GM12865 (cell line): ENCODE results near the gene CCDC185.

ENCODE experiments used
- DNase-seq: peaks from one replicate; pipeline ENCODE4 v3.0.0; 2010; ENCODE audit warnings: low read depth
- H3K4me3 ChIP-seq: 2 replicates; pipeline ENCODE4 v1.5.1; 2011; ENCODE audit warnings: mild to moderate bottlenecking, low read depth, low read length, control low read depth
- CTCF ChIP-seq: IDR thresholded peaks from 2 replicates; pipeline ENCODE4 v1.5.1; 2011; ENCODE audit warnings: low read length, control low read depth, low read depth, inconsistent platforms; ENCODE audit not compliant: insufficient read depth; ENCODE audit errors: missing control alignments

The CCDC185 gene

GRCh38 chr1:223393275-223394214 lies at the start of gene CCDC185:
Gene CCDC185, plus strand, starts transcription at chr1:223393415. Its CDS starts 61 bp downstream, at chr1:223393476.
- no peak for DNase-seq
- no peak for TF ChIP-seq CTCF
- H3K4me3 ChIP-seq = no peak within 1 kb of the TSS

GRCh38 chr1:223343692-223344091 lies 49.5 kb upstream of the CCDC185 start:
- H3K4me3 ChIP-seq = no peak overlapping the region
- TF ChIP-seq CTCF = no peak
- no peak for DNase-seq

GRCh38 chr1:223344491-223344890 lies 48.7 kb upstream of the CCDC185 start:
- H3K4me3 ChIP-seq = no peak overlapping the region
- no peak for DNase-seq
- no peak for TF ChIP-seq CTCF

- no peak for TF ChIP-seq CTCF
- DNase-seq = no peak
- no peak overlapping the region for H3K4me3 ChIP-seq
These were observed 47.5 kb upstream of the CCDC185 start for GRCh38 chr1:223345720-223346119.

GRCh38 chr1:223346311-223346710 lies 46.9 kb upstream of the CCDC185 start:
- no peak for DNase-seq
- H3K4me3 ChIP-seq = no peak overlapping the region
- TF ChIP-seq CTCF = no peak

GRCh38 chr1:223347583-223347982 lies 45.6 kb upstream of the CCDC185 start:
- DNase-seq = no peak
- H3K4me3 ChIP-seq = no peak overlapping the region
- no peak for TF ChIP-seq CTCF
